Activated CD4-positive, alpha-beta T cell treated with anti-CD3 and anti-CD28 coated beads, Interleukin-2, amount 10 ng/mL, durations not matched to agents 24 days and 14 days (primary cell): ENCODE measurements around the gene CSF3. TPM values are rescaled to one million over a fixed set of nuclear protein-coding genes. Genes with fewer than 3 reads are reported as not detected.
"Not testable (repeated sequence)": the region's sequence is repeated elsewhere in the genome, so short reads cannot be mapped to it uniquely, and the experiment has no call there.

Source experiments
- DNase-seq: peaks from one replicate; pipeline ENCODE4 v3.0.0; 2022
- H3K27ac Mint-ChIP-seq: one replicate; pipeline ENCODE4 v1.8.0; 2022; ENCODE audit warnings: mild to moderate bottlenecking, mixed read lengths
- H3K27me3 Mint-ChIP-seq: one replicate; pipeline ENCODE4 v1.8.0; 2022; ENCODE audit warnings: mixed read lengths
- H3K36me3 Mint-ChIP-seq: one replicate; pipeline ENCODE4 v1.8.0; 2022; ENCODE audit warnings: low read depth, mild to moderate bottlenecking, mixed read lengths
- H3K4me1 Mint-ChIP-seq: one replicate; pipeline ENCODE4 v1.8.0; 2021; ENCODE audit warnings: mixed read lengths
- H3K4me3 Mint-ChIP-seq: one replicate; pipeline ENCODE4 v1.8.0; 2022; ENCODE audit warnings: mild to moderate bottlenecking, moderate library complexity, mixed read lengths
- H3K9me3 Mint-ChIP-seq: one replicate; pipeline ENCODE4 v1.8.0; 2021; ENCODE audit warnings: mixed read lengths
- intact Hi-C: fragments of 100-400 bp; cut with micrococcal nuclease; formaldehyde crosslinking; loops from one replicate; pipeline ENCODE4 v1.15.1; 2023
- total RNA-seq: library from RNA; stranded (reverse); gene quantifications from 2 replicates; pipeline ENCODE4 v1.2.3, GENCODE V29; 2022

The CSF3 gene
- total RNA-seq, 1 donor from 2014 or later = not detected

DNA sequence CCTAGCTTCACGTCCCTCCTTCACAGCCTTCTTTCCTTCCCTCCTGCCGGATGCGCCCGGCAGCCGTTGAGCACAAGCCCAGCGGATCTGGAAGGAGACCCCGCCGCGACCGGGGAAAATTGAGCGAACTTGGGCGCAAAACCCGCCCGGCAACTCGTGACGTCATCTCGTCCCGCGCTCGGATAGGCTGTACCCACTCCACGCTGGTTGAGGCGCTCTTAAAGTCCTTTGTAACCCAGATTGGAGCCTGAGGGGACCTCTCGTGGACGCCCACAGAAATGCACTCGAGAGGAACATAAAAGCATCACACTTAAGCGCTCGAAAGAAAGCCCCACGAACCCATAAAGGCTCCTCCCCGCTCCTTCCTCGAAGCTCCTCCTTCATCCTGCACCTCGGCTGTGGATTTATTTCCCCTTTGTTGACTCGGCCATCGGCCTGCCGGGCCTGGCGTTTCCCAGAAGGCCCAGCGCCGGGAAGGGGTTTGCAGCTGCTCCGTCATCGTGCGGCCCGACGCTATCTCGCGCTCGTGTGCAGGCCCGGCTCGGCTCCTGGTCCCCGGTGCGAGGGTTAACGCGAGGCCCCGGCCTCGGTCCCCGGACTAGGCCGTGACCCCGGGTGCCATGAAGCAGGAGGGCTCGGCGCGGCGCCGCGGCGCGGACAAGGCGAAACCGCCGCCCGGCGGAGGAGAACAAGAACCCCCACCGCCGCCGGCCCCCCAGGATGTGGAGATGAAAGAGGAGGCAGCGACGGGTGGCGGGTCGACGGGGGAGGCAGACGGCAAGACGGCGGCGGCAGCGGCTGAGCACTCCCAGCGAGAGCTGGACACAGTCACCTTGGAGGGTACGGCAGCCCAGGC is 34.7 kb upstream of the CSF3 start, which contains the start of gene PSMD3:
PSMD3 (plus strand) TSS at position 457 of the 856 bp plus-strand sequence; CDS start at position 621, 164 bp downstream.
- intact Hi-C loops = loop anchor here (1.0 kb wide), 8 partner anchors 21 to 358 kb away; partner anchors contain the start of genes LRRC3C, MED24, MIEN1 and ORMDL3
- Mint-ChIP-seq H3K27ac (peak within 1 kb of the TSS; percentile 92), H3K4me1 (peaks cover 28% of the 10 kb centered on the region), H3K9me3 (no peaks in the 10 kb centered on the region), H3K4me3 (peak within 1 kb of the TSS; percentile 91), H3K27me3 (peaks cover 8% of the 10 kb centered on the region), H3K36me3 (peaks cover 24% of the 10 kb centered on the region)
- DNase-seq = peak; percentile 99

DNA sequence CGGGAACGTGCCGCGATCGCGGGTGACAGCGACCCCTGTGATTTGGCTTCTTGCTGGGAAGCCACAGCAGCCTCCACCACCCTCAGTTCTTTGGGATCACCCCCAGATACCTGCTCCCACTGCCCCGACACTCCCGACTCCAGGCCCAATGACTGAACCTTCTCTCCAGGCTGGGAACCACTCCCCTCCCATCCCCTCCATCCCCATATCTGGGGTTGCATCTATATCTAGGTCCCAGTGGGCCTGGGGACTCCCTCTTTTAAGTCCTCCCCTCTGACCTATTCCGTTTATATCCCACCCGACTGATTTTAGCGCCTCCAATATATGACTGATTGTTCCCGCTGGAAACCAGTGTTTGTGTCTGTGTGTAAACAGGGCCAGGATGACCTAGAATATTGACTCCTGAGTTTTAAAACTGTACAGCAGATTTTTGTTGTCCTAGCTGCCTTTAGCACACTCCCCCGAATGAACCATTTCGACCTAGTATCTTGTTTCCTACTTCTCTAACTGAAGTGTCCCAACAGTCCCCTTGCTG is 34.0 kb upstream of the CSF3 start:
- intact Hi-C loops = no loop called here
- no peaks in the 10 kb centered on the region for H3K9me3 Mint-ChIP-seq
- peaks cover 31% of the 10 kb centered on the region for H3K36me3 Mint-ChIP-seq
- H3K4me1 Mint-ChIP-seq = peaks cover 28% of the 10 kb centered on the region
- DNase-seq = no peak
- H3K27me3 Mint-ChIP-seq = peaks cover 6% of the 10 kb centered on the region
- peak overlapping the region; percentile 91 for H3K4me3 Mint-ChIP-seq
- H3K27ac Mint-ChIP-seq = peak overlapping the region; percentile 92

DNA sequence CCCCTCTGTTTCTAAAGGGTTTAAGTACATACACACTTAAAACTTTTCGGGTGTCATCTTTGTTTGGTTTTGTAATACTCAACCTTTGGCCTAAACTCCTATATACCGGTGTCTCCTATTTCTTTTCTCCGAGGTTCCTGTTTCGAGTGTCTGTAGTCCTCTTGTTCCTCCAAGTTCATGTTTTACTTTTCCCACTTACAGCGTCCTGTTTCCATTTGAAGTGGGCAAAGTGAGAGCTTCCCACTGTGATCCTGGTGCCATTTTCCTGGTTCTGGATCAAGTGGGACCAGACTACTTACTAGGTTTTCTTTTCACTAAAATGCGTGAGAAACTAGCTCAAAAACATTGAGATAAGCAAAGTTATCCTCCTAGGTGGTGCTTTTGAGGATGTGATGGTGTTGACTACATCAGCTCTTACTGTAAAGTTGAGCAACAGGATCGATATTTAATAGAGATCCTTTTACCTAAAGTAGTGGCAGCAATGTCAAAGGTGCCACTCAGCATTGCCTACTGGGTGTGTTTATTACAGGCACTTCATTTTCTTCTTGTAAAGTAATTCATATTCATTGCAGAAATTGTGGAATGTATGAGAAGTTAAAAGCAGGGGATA is 33.4 kb upstream of the CSF3 start:
- DNase-seq = no peak
- Mint-ChIP-seq H3K4me3 (peak overlapping the region; percentile 91), H3K27ac (peak overlapping the region; percentile 92), H3K9me3 (no peaks in the 10 kb centered on the region), H3K36me3 (peaks cover 36% of the 10 kb centered on the region), H3K4me1 (peaks cover 29% of the 10 kb centered on the region), H3K27me3 (peaks cover 6% of the 10 kb centered on the region)
- intact Hi-C loops = no loop called here

DNA sequence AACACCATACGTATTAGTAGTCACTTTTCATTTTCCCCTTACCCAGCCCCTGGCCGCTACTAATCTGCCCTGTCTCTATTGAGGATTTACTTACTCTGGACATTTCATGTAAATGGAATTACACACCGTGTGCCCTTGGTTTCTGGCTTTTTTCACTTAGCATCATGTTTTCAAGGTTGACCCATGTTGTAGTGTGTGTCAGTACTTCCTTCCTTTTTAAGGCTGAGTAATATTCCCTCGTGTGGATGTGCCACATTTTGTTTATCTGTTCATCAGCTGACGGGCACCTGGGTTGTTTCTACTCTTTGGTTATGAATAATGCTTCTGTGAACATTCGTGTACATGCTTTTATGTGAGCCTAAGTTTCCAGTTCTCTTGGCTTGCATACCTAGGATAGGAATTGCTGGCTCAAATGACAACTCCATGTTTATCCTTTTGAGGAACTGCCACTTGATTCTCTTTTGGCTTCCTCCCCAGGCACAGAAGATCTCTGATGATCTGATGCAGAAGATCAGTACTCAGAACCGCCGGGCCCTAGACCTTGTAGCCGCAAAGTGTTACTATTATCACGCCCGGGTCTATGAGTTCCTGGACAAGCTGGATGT is 26.9 kb upstream of the CSF3 start:
- H3K27ac Mint-ChIP-seq = no peak overlapping the region
- H3K4me1 Mint-ChIP-seq = peaks cover 7% of the 10 kb centered on the region
- peaks cover 78% of the 10 kb centered on the region for H3K36me3 Mint-ChIP-seq
- no peak for DNase-seq
- H3K9me3 Mint-ChIP-seq = no peaks in the 10 kb centered on the region
- no peaks in the 10 kb centered on the region for H3K27me3 Mint-ChIP-seq
- intact Hi-C loops = no loop called here
- H3K4me3 Mint-ChIP-seq = no peak overlapping the region

DNA sequence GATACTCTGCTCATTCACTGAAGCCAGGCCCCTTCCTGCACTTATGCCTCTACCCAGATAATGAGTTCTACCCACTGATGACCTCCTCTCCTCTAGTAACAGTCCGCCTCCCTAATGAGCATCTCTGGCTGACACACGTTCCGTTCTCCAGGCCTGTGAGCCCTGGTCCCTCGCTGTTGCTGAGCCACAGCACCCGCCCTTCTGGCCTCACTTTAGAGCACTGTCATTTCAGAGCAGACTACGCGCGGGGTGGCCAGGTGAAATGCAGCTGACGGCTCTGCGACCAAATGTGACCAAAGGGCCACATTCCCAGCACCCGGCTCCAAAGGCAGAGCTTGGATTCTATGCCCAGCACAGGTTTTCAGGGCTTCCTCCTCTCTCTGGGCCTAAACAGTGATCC is 20.8 kb upstream of the CSF3 start:
- Mint-ChIP-seq H3K9me3 (no peaks in the 10 kb centered on the region), H3K27ac (no peak overlapping the region), H3K27me3 (no peaks in the 10 kb centered on the region), H3K4me1 (no peaks in the 10 kb centered on the region), H3K36me3 (peaks cover 66% of the 10 kb centered on the region), H3K4me3 (no peak overlapping the region)
- DNase-seq = no peak
- intact Hi-C loops = no loop called here

DNA sequence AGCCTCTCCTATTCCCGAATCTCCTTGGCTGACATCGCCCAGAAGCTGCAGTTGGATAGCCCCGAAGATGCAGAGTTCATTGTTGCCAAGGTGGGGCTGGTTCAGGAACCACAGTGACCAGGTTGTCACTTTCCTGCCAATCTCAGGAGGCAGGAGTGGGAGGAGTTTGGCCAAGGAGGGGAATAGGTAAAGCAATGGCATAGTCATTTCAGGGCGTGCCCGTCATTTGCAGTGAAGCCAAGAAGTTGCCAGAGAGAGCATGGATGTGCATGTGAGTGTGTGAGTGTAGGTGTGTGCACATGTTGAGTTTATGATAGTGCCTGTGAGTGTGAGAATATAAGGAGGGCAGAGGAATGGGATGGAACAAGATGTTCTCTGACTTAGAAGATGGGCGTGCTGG is 19.8 kb upstream of the CSF3 start:
- Mint-ChIP-seq H3K9me3 (no peaks in the 10 kb centered on the region), H3K4me3 (no peak overlapping the region), H3K27ac (no peak overlapping the region), H3K36me3 (peaks cover 56% of the 10 kb centered on the region), H3K4me1 (no peaks in the 10 kb centered on the region), H3K27me3 (no peaks in the 10 kb centered on the region)
- DNase-seq = no peak
- intact Hi-C loops = no loop called here

DNA sequence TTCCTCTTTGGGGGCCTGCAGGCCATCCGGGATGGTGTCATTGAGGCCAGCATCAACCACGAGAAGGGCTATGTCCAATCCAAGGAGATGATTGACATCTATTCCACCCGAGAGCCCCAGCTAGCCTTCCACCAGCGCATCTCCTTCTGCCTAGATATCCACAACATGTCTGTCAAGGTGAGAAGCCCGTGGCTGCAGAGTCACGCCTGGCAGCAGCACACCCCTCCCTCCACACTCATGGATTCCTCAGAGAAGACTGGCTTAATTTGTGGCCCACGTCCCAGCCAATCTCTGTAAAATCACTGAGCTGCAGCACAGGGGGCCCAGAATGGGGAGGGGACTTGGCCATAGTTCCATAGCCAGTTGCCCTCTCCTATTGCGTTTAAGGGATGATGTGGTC is 19.1 kb upstream of the CSF3 start:
- Mint-ChIP-seq H3K36me3 (peaks cover 51% of the 10 kb centered on the region), H3K4me3 (no peak overlapping the region), H3K9me3 (no peaks in the 10 kb centered on the region), H3K4me1 (no peaks in the 10 kb centered on the region), H3K27me3 (no peaks in the 10 kb centered on the region), H3K27ac (no peak overlapping the region)
- DNase-seq = no peak
- intact Hi-C loops = no loop called here

DNA sequence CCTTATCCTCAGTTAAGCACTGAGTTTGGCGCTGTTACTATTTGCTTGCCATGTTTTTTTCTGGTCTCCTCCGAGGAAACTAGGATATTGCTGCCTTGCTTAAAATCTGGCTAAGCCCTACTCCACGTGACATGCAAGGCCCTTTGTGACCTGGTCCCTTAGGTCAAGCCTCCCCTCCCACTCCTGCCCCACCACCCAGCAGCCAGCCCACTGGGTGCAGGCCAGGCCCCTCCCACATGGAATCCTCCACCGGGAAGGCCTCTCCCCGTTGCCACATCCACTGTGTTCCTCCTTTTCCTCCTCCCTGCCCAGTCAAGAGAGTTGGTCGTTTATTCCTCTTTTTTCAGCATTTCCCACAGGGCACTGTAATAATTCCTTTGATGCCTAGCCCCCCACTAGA is 18.4 kb upstream of the CSF3 start:
- intact Hi-C loops = no loop called here
- no peak for DNase-seq
- Mint-ChIP-seq H3K27me3 (no peaks in the 10 kb centered on the region), H3K27ac (no peak overlapping the region), H3K4me1 (no peaks in the 10 kb centered on the region), H3K36me3 (peaks cover 47% of the 10 kb centered on the region), H3K4me3 (no peak overlapping the region), H3K9me3 (no peaks in the 10 kb centered on the region)

DNA sequence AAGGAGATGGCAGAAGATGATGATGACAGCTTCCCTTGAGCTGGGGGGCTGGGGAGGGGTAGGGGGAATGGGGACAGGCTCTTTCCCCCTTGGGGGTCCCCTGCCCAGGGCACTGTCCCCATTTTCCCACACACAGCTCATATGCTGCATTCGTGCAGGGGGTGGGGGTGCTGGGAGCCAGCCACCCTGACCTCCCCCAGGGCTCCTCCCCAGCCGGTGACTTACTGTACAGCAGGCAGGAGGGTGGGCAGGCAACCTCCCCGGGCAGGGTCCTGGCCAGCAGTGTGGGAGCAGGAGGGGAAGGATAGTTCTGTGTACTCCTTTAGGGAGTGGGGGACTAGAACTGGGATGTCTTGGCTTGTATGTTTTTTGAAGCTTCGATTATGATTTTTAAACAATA is 17.7 kb upstream of the CSF3 start:
- H3K27ac Mint-ChIP-seq = no peak overlapping the region
- no peaks in the 10 kb centered on the region for H3K4me1 Mint-ChIP-seq
- H3K9me3 Mint-ChIP-seq = no peaks in the 10 kb centered on the region
- no peak overlapping the region for H3K4me3 Mint-ChIP-seq
- intact Hi-C loops = no loop called here
- peaks cover 44% of the 10 kb centered on the region for H3K36me3 Mint-ChIP-seq
- DNase-seq = no peak
- no peaks in the 10 kb centered on the region for H3K27me3 Mint-ChIP-seq

DNA sequence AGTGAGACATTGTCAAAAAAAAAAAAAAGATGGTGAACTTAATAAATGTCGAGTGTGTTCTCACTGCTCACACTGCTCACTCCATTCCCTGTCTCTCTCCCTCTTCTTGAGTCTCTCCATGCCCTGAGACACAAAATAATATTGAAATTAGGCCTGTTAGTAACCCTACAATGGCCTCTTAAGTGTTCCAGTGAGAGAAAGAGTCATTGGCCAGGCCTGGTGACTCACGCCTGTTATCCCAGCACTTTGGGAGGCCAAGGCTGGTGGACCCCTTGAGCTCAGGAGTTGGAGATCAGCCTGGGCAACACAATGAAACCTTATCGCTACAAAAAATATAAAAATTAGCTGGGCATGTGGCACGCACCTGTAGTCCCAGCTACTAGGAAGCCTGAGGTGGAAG is 16.2 kb upstream of the CSF3 start:
- no peaks in the 10 kb centered on the region for H3K9me3 Mint-ChIP-seq
- no peak overlapping the region for H3K27ac Mint-ChIP-seq
- no peak overlapping the region for H3K4me3 Mint-ChIP-seq
- H3K4me1 Mint-ChIP-seq = no peaks in the 10 kb centered on the region
- intact Hi-C loops = no loop called here
- H3K36me3 Mint-ChIP-seq = peaks cover 31% of the 10 kb centered on the region
- no peak for DNase-seq
- H3K27me3 Mint-ChIP-seq = no peaks in the 10 kb centered on the region

DNA sequence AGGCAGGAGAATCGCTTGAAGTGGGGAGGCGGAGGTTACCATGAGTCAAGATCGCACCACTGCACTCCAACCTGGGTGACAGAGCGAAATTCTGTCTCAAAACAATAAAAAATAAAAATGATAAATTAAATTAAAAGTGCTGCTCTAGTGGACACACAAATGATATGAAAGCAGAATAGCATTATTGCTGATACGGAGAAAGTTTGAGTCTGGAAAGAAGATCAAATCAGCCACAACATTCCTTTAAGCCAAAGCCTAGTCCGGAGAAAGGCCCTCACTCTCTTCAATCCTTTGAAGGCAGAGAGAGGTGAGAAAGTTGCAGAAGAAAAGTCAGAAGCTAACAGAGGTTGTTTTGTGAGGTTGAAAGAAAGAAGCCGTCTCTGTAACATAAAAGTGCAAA is 15.1 kb upstream of the CSF3 start:
- intact Hi-C loops = no loop called here
- H3K27ac Mint-ChIP-seq = no peak overlapping the region

DNA sequence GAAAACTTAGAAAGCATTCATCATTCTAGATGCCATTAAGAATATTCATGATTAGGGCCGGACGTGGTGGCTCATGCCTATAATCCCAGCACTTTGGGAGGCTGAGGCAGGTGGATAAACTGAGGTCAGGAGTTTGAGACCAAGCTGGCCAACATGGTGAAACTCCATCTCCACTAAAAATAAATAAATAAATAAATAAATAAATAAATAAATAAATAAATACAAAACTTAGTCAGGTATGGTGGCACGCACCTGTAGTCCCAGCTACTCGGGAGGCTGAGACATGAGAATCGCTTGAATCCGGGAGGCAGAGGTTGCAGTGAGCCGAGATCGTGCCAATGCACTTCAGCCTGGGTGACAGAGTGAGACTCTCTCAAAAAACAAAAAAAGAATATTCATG is 13.9 kb upstream of the CSF3 start:
- H3K4me1 Mint-ChIP-seq, H3K27me3 Mint-ChIP-seq, H3K4me3 Mint-ChIP-seq, DNase-seq, H3K27ac Mint-ChIP-seq, intact Hi-C loops, H3K9me3 Mint-ChIP-seq: not testable (repeated sequence)
- peaks cover 12% of the 10 kb centered on the region for H3K36me3 Mint-ChIP-seq

More for the DNA sequence above, 15.1 kb upstream of the CSF3 start:
- no peak overlapping the region for H3K4me3 Mint-ChIP-seq
- peaks cover 2% of the 10 kb centered on the region for H3K27me3 Mint-ChIP-seq
- DNase-seq = no peak
- H3K36me3 Mint-ChIP-seq = peaks cover 20% of the 10 kb centered on the region
- no peaks in the 10 kb centered on the region for H3K4me1 Mint-ChIP-seq
- no peaks in the 10 kb centered on the region for H3K9me3 Mint-ChIP-seq

DNA sequence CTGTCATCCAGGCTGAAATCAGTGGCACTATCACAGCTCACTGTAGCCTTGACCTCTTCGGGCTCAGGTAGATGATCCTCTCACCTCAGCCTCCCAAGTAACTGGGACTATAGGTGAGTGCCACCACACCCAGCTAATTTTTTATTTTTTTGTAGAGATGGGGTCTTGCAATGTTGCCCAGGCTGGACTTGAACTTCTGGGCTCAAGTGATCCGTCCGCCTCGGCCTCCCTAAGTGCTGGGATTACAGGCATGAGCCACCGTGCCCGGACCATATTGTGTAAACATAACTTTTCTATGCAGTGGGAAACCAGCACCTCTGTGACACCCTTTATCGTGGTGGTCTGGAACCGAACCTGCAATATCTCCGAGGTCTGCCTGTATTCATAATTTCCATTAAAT is 11.2 kb upstream of the CSF3 start:
- Mint-ChIP-seq H3K9me3 (no peaks in the 10 kb centered on the region), H3K4me1 (no peaks in the 10 kb centered on the region), H3K27me3 (peaks cover 2% of the 10 kb centered on the region), H3K36me3 (no peaks in the 10 kb centered on the region), H3K27ac (no peak overlapping the region), H3K4me3 (no peak overlapping the region)
- DNase-seq = no peak
- intact Hi-C loops = no loop called here

DNA sequence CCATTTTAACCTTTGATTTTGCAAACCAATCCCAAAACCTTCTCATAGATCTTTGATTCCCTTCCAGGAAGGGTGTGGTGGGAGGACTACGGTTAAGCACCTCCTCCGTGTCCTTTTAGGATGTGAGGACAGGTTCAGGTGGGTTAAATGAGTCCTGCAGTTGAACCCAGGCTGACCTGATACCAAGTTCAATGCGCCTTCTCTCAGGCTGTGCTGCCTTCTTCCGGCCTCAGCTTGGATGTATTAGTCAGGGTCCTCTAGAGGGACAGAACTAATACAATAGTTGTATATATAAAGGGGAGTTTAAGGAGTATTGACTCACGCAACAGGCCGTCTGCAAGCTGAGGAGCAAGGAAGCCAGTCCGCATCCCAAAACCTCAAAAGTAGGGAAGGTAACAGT is 10.5 kb upstream of the CSF3 start:
- no peaks in the 10 kb centered on the region for H3K9me3 Mint-ChIP-seq
- intact Hi-C loops = no loop called here
- no peaks in the 10 kb centered on the region for H3K36me3 Mint-ChIP-seq
- no peak for DNase-seq
- H3K4me3 Mint-ChIP-seq = no peak overlapping the region
- no peak overlapping the region for H3K27ac Mint-ChIP-seq
- no peaks in the 10 kb centered on the region for H3K4me1 Mint-ChIP-seq
- peaks cover 2% of the 10 kb centered on the region for H3K27me3 Mint-ChIP-seq
